SK-N-SH treated with all-trans-retinoic acid at 6 μM for 48 hours (cell line): Measurements from ENCODE around the gene UGT1A9.

Experiments used
- ESRRG ChIP-seq: fragments of 250-450 bp; sonication (Bioruptor Pico); IDR thresholded peaks from 2 replicates; pipeline ENCODE4 v1.6.1; 2021; ENCODE audit warnings: mild to moderate bottlenecking
- PPARA ChIP-seq: fragments of 250-450 bp; sonication (Bioruptor Pico); IDR thresholded peaks from 2 replicates; pipeline ENCODE4 v1.5.0; 2020; ENCODE audit warnings: mild to moderate bottlenecking, borderline replicate concordance
- RARB ChIP-seq: fragments of 250-450 bp; sonication (Bioruptor Pico); IDR thresholded peaks from 2 replicates; pipeline ENCODE4 v1.8.0; 2021; ENCODE audit warnings: mild to moderate bottlenecking, moderate library complexity
- TOX ChIP-seq: fragments of 250-450 bp; sonication (Bioruptor Pico); IDR thresholded peaks from 2 replicates; pipeline ENCODE4 v1.8.0; 2021; ENCODE audit warnings: mild to moderate bottlenecking, moderate library complexity, borderline replicate concordance
- ZFP3 ChIP-seq: fragments of 250-450 bp; sonication (Bioruptor Pico); IDR thresholded peaks from 2 replicates; pipeline ENCODE4 v1.5.0; 2020; ENCODE audit warnings: mild to moderate bottlenecking, moderate library complexity
- TF ChIP-seq, protein P1 (sequence below): fragments of 250-450 bp; sonication (Bioruptor Pico); IDR thresholded peaks from 2 replicates; pipeline ENCODE4 v1.5.1; 2021; ENCODE audit warnings: mild to moderate bottlenecking, moderate library complexity
- TF ChIP-seq, protein P2 (sequence below): fragments of 250-450 bp; sonication (Bioruptor Pico); IDR thresholded peaks from 2 replicates; pipeline ENCODE4 v1.8.0; 2020; ENCODE audit warnings: mild to moderate bottlenecking, moderate library complexity, borderline replicate concordance
- TF ChIP-seq, protein P3 (sequence below): fragments of 250-450 bp; sonication (Bioruptor Pico); IDR thresholded peaks from 2 replicates; pipeline ENCODE4 v1.5.0; 2020; ENCODE audit warnings: mild to moderate bottlenecking, moderate library complexity

DNA sequence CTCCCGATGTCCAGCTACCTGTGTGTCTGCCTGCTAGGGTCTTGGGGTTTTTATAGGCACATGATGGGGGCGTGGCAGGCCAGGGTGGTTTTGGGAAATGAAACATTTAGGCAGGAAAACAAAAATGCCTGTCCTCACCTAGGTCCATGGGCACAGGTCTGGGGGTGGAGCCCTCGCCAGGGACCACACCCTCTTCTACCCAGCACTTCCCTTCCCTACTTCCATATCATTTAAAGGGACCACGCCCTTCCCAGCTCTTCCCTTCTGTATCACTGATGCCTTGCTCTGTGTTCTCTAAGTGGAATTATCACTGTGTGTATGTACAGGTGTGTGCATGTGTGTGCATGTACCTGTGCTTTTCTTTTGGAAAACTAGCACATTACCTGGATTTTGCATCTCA is 94.7 kb downstream of the UGT1A9 start:
- no peak for TF ChIP-seq RARB
- TF ChIP-seq, protein P1, sequence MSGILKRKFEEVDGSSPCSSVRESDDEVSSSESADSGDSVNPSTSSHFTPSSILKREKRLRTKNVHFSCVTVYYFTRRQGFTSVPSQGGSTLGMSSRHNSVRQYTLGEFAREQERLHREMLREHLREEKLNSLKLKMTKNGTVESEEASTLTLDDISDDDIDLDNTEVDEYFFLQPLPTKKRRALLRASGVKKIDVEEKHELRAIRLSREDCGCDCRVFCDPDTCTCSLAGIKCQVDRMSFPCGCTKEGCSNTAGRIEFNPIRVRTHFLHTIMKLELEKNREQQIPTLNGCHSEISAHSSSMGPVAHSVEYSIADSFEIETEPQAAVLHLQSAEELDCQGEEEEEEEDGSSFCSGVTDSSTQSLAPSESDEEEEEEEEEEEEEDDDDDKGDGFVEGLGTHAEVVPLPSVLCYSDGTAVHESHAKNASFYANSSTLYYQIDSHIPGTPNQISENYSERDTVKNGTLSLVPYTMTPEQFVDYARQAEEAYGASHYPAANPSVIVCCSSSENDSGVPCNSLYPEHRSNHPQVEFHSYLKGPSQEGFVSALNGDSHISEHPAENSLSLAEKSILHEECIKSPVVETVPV (CRISPR knock-in tag), result no peak
- no peak for TF ChIP-seq ZFP3
- TF ChIP-seq ESRRG (CRISPR knock-in tag), result no peak
- no peak for TF ChIP-seq PPARA (CRISPR knock-in tag)
- TF ChIP-seq, protein P2, sequence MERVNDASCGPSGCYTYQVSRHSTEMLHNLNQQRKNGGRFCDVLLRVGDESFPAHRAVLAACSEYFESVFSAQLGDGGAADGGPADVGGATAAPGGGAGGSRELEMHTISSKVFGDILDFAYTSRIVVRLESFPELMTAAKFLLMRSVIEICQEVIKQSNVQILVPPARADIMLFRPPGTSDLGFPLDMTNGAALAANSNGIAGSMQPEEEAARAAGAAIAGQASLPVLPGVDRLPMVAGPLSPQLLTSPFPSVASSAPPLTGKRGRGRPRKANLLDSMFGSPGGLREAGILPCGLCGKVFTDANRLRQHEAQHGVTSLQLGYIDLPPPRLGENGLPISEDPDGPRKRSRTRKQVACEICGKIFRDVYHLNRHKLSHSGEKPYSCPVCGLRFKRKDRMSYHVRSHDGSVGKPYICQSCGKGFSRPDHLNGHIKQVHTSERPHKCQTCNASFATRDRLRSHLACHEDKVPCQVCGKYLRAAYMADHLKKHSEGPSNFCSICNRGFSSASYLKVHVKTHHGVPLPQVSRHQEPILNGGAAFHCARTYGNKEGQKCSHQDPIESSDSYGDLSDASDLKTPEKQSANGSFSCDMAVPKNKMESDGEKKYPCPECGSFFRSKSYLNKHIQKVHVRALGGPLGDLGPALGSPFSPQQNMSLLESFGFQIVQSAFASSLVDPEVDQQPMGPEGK (CRISPR knock-in tag), result no peak
- no peak for TF ChIP-seq TOX
- TF ChIP-seq, protein P3, sequence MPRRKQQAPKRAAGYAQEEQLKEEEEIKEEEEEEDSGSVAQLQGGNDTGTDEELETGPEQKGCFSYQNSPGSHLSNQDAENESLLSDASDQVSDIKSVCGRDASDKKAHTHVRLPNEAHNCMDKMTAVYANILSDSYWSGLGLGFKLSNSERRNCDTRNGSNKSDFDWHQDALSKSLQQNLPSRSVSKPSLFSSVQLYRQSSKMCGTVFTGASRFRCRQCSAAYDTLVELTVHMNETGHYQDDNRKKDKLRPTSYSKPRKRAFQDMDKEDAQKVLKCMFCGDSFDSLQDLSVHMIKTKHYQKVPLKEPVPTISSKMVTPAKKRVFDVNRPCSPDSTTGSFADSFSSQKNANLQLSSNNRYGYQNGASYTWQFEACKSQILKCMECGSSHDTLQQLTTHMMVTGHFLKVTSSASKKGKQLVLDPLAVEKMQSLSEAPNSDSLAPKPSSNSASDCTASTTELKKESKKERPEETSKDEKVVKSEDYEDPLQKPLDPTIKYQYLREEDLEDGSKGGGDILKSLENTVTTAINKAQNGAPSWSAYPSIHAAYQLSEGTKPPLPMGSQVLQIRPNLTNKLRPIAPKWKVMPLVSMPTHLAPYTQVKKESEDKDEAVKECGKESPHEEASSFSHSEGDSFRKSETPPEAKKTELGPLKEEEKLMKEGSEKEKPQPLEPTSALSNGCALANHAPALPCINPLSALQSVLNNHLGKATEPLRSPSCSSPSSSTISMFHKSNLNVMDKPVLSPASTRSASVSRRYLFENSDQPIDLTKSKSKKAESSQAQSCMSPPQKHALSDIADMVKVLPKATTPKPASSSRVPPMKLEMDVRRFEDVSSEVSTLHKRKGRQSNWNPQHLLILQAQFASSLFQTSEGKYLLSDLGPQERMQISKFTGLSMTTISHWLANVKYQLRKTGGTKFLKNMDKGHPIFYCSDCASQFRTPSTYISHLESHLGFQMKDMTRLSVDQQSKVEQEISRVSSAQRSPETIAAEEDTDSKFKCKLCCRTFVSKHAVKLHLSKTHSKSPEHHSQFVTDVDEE, result no peak
